ENCODE results near the gene CFD.

The CFD gene

DNA sequence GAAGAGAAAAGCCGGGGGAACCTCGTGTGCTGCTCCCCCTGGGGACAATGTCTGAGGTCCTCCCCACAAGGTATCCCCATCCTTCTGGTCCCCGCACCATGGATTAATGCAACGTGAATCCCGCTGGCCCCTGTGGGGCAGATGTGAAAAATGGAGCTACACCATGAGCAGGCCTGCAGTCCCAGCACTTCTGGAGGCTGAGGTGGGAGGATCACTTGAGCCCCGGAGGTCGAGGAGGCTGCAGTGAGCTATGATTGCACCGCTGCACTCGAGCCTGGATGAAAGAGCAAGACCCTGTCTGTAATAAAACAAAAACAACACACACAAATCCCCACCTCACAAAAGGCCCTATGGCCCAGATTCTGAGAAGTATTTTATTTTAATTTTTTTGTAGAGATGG, 1.2 kb upstream of the CFD start:
- TF ChIP-seq, protein P1, sequence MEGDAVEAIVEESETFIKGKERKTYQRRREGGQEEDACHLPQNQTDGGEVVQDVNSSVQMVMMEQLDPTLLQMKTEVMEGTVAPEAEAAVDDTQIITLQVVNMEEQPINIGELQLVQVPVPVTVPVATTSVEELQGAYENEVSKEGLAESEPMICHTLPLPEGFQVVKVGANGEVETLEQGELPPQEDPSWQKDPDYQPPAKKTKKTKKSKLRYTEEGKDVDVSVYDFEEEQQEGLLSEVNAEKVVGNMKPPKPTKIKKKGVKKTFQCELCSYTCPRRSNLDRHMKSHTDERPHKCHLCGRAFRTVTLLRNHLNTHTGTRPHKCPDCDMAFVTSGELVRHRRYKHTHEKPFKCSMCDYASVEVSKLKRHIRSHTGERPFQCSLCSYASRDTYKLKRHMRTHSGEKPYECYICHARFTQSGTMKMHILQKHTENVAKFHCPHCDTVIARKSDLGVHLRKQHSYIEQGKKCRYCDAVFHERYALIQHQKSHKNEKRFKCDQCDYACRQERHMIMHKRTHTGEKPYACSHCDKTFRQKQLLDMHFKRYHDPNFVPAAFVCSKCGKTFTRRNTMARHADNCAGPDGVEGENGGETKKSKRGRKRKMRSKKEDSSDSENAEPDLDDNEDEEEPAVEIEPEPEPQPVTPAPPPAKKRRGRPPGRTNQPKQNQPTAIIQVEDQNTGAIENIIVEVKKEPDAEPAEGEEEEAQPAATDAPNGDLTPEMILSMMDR (IDR thresholded peaks at IDR 0.05; ENCODE audit: borderline replicate concordance, insufficient read depth, low read depth, low read length): no peak
- H3K4me3 ChIP-seq (ENCODE audit: low read depth, low read length): no peak overlapping the region

DNA sequence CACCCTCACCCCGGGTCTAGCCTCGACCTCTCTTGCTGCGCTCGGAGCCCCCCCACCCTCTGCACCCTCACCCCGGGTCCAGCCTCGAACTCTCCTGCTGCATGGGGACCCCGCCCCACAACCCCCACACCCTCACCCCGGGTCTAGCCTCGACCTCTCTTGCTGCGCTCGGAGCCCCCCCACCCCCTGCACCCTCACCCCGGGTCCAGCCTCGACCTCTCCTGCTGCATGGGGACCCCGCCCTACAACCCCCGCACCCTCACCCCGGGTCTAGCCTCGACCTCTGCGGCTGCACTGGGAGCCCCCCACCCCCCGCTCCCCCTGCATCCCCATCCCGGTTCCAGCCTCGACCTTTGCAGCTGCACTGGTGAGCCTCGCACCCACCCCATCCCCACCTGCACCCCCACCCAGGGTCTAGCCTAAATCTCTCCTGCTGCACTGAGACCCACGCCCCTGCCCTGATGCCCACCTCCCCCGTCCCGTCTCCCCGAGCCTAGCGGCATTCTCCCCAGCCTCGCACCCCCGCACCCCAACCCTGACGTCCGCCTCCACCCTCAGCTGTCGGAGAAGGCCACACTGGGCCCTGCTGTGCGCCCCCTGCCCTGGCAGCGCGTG, 1.8 kb downstream of the CFD start:
- TF ChIP-seq, protein P1 (IDR thresholded peaks at IDR 0.05; ENCODE audit: borderline replicate concordance, insufficient read depth, low read depth, low read length): no peak
- no peak overlapping the region for H3K4me3 ChIP-seq (ENCODE audit: low read depth, low read length)

DNA sequence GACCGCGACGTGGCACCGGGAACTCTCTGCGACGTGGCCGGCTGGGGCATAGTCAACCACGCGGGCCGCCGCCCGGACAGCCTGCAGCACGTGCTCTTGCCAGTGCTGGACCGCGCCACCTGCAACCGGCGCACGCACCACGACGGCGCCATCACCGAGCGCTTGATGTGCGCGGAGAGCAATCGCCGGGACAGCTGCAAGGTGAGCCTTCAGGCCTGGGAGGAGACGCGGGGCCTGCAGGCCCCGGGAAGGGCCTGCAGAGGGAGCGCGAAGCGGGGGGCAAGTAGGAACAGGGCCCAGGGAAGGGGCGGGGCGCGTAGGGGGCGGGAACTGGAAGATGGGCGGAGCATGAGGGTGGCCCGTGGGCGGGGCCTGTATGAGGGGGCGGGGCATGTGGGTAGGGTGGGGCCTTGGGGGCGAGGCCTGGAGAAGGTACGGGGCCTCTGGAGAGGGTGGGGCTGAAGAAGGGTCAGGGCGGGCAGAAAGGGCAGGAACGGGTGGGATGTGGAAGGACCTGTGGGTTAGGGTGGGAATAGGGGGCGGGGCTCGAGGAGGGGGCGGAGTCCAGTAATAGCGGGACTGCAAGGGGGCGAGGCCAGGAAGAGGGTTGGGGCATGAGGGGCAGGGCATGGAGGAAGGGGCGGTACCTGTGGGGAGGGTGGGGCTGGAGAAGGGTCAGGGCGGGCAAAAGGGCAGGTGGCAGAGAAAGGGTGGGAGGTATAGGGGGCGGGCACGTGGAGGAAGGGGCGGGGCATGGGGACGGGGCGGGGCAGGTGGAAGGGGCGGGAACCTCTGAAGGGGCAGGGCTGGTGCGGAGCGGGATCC, 2.5 kb downstream of the CFD start:
- TF ChIP-seq, protein P1 (IDR thresholded peaks at IDR 0.05; ENCODE audit: borderline replicate concordance, insufficient read depth, low read depth, low read length): peak; percentile 25; the same call in 1 of the 2 replicates
- H3K4me3 ChIP-seq (ENCODE audit: low read depth, low read length): no peak overlapping the region

DNA sequence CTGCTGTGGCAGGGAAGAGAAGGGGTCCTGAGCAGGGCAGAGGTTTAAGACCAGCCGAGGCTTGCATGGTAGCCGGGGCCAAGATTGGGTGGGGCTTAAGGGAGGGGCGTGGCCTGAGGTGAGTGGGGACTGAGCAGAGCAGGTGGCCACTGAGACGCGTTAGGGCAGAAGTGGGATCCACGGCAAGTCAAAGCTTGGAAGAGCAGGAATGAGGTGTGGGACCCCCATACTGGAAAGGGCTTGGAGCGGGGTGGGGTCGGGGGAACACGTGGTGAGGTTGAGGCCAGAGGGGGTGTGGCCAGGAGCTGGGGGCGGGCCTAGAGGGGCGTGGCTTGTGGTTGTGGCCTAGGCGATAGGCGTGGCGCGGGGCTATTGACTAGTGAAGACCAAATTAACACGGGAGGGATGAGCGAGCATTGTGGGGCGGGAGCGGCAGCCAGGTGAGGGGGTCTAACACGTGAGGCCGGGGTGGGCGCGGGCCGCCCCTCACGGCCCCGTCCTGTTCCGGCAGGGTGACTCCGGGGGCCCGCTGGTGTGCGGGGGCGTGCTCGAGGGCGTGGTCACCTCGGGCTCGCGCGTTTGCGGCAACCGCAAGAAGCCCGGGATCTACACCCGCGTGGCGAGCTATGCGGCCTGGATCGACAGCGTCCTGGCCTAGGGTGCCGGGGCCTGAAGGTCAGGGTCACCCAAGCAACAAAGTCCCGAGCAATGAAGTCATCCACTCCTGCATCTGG, 3.3 kb downstream of the CFD start:
- peak overlapping the region; percentile 11 for H3K4me3 ChIP-seq (ENCODE audit: low read depth, low read length)

DNA sequence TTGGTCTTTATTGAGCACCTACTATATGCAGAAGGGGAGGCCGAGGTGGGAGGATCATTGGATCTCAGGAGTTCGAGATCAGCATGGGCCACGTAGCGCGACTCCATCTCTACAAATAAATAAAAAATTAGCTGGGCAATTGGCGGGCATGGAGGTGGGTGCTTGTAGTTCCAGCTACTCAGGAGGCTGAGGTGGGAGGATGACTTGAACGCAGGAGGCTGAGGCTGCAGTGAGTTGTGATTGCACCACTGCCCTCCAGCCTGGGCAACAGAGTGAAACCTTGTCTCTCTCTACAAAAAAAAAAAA, 3.8 kb downstream of the CFD start:
- TF ChIP-seq, protein P1 (IDR thresholded peaks at IDR 0.05; ENCODE audit: borderline replicate concordance, insufficient read depth, low read depth, low read length): no peak

More for the DNA sequence above, 3.3 kb downstream of the CFD start:
- TF ChIP-seq, protein P1 (IDR thresholded peaks at IDR 0.05; ENCODE audit: borderline replicate concordance, insufficient read depth, low read depth, low read length): no peak

DNA sequence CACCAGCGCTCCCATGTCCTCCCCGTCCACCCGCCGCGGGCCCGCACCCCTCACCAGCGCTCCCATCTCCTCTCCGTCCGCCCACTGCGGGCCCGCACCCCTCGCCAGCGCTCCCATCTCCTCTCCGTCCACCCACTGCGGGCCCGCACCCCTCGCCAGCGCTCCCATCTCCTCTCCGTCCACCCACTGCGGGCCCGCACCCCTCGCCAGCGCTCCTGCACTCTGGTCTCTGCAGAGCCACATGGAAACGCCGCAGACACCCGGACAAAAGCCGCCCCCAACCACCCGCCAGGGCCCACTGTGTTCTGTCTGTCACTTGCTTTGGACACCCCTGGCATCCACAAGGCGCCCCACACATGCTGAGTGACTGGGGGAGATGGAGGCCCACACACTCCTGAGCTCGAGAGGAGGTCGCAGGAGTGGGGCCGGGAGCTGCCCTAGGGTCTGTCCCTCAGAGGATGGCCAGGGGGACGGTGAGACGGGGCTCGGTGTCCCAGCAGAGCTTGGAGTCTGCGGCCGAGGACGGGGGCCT, 7.4 kb downstream of the CFD start:
- TF ChIP-seq, protein P1 (IDR thresholded peaks at IDR 0.05; ENCODE audit: borderline replicate concordance, insufficient read depth, low read depth, low read length): no peak
- no peak overlapping the region for H3K4me3 ChIP-seq (ENCODE audit: low read depth, low read length)

More for the DNA sequence above, 3.8 kb downstream of the CFD start:
- no peak overlapping the region for H3K4me3 ChIP-seq (ENCODE audit: low read depth, low read length)
